ENCODE measurements around the gene TEAD3. TPM values are rescaled to one million over a fixed set of nuclear protein-coding genes. Genes with fewer than 3 reads are reported as not detected.
"Not testable (repeated sequence)": the region's sequence is repeated elsewhere in the genome, so short reads cannot be mapped to it uniquely, and the experiment has no call there.

The TEAD3 gene
- total and polyA plus RNA-seq, 7 donors = 12.1 to 44.3 (median 23.0) TPM

DNA sequence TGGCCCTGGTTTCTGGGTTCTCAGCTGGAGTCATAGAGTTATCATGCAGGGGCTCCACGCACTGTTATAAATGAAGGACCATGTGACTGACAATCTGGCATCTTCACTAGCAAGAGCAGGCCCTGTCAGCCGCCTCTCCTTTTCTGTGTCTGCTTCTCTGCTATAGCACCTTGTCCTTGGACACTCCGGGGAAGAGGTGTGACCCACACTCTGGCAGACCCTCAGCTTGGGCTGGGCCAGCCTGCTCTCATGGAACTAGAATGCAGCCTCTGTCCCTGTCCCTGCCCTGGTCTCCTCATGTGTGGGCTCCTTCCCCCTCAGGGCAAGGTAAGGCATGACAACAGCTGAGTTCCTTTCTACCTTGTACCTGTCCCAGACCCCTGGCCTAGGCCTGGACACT lies 55.7 kb downstream of the TEAD3 start:
- DNase-seq (no peak), ATAC-seq (no peak)
- H3K4me3 ChIP-seq = no peak overlapping the region
- WGBS, 3 donors = 74 to 86% (median 77%) methylated on average over 3 of the region's 3 CpGs
- H3K27me3 ChIP-seq (ENCODE audit: insufficient read depth in 3 of 3, low read length in 2 of 3) = no peaks in the 10 kb centered on the region
- no peaks in the 10 kb centered on the region for H3K36me3 ChIP-seq (ENCODE audit: insufficient read depth in 1 of 2, low read depth in 1 of 2)
- TF ChIP-seq CTCF (IDR thresholded peaks at IDR 0.05) = no peak
- intact Hi-C loops (cut with DNase I) = no loop called here
- H3K4me1 ChIP-seq = no peaks in the 10 kb centered on the region
- no peaks in the 10 kb centered on the region for H3K9me3 ChIP-seq
- H3K27ac ChIP-seq = no peak overlapping the region

DNA sequence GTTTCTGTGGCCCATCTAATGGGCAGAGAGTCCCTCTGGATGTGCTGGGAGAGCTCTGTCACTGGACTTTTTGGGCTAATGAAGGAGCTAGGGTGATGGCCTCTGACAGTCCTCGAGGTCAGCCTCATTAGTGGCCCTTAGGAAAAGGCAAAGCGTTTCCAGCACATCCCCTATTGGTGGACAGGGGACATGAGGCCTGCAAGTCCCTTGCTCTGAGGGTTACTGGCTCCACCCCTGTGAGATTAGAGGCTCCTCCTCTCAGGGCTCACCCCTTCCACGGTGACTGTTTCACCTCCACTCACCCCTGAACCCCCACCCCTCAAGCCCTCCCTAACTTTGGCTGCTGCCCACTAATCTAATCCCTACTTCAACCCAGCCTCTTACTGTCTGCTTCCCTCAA lies 57.6 kb downstream of the TEAD3 start:
- ATAC-seq (no peak), DNase-seq (no peak)
- H3K4me3 ChIP-seq = no peak overlapping the region
- H3K9me3 ChIP-seq = no peaks in the 10 kb centered on the region
- H3K4me1 ChIP-seq = peaks cover 11% of the 10 kb centered on the region
- no peaks in the 10 kb centered on the region for H3K36me3 ChIP-seq (ENCODE audit: insufficient read depth in 1 of 2, low read depth in 1 of 2)
- intact Hi-C loops (cut with DNase I) = no loop called here
- H3K27ac ChIP-seq = no peak overlapping the region
- H3K27me3 ChIP-seq (ENCODE audit: insufficient read depth in 3 of 3, low read length in 2 of 3) = no peaks in the 10 kb centered on the region
- no peak for TF ChIP-seq CTCF (IDR thresholded peaks at IDR 0.05)
- 31 to 47% (median 38%) methylated on average over 3 of the region's 3 CpGs for WGBS, 3 donors

DNA sequence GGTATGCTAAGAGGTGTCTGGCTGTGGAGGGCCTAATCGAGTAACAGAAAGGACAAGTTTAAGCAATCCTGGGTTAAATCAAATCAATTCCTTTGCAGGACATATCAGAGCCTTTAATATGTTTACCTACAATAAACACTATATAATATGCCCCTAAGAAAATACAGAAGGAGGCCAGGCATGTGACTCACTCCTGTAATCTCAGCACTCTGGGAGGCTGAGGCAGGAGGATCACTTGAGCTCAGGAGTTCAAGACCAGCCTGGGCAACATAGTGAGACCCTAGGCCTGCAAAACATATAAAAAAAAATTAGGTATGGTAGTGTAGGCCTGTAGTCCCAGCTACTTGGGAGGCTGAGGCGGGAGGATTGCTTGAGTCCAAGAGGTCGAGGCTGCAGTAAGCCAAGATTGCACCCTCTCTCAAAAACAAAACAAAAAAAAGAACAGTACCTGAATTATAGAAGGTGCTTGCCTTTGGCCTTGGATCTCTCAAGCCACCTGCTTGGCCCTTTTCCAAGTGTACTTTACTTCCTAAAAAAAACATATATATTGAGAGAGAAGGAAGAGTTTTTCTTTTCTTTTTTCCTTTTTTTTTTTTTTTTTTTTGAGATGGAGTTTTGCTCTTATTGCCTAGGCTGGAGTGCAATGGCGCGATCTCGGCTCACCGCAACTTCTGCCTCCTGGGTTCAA lies 58.4 kb downstream of the TEAD3 start:
- ATAC-seq; H3K27ac ChIP-seq; H3K4me3 ChIP-seq; H3K27me3 ChIP-seq (ENCODE audit: insufficient read depth in 3 of 3, low read length in 2 of 3); H3K9me3 ChIP-seq; H3K36me3 ChIP-seq (ENCODE audit: insufficient read depth in 1 of 2, low read depth in 1 of 2); DNase-seq; intact Hi-C loops (cut with DNase I): not testable (repeated sequence)
- 91 to 99% (median 93%) methylated on average over 3 to 7 of the region's 7 CpGs for WGBS, 3 donors
- H3K4me1 ChIP-seq = peaks cover 11% of the 10 kb centered on the region

DNA sequence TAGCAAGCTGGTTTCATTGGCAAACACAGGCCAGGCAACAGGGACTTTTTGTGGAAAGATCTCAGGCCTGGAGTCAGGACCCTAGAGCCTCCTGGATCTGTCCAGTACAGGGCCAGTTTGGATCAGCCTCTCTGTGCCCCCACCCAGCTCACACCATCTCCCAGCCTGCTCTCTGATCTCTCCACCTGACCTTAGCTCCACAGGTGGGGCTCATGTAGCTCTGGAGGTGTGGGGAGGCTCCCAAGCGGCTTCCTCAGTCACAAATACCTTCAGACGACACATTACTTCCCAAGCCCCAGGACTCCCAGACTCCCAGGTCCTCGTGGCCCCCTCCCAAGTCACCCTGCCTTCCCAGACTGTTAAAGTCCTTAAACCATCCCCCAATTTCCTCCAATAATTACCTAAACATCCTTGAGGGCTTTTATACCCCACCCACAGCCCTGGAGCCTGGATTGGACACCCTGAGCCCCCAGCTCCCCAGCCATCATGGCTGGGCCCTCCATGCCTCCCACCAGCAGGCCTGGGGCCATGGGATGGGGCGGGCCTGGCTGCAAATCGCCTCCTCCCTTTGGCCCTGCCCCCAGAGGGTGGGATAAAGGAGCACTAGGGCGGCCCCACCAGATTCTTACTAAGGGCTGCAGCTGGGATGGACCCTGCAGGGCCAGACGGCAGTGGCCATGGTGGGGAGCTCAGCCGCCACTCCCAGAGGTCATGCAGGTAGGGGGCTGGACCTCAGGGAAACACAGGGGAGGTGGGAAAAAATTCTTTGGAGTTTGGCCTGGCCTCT lies 60.6 kb downstream of the TEAD3 start:
- Histone ChIP-seq H3K9me3 (no peaks in the 10 kb centered on the region), H3K36me3 (ENCODE audit: insufficient read depth in 1 of 2, low read depth in 1 of 2) (no peaks in the 10 kb centered on the region), H3K27me3 (ENCODE audit: insufficient read depth in 3 of 3, low read length in 2 of 3) (no peaks in the 10 kb centered on the region), H3K27ac (no peak overlapping the region), H3K4me1 (peaks cover 11% of the 10 kb centered on the region), H3K4me3 (no peak overlapping the region)
- TF ChIP-seq CTCF (IDR thresholded peaks at IDR 0.05) = no peak
- DNase-seq = no peak
- intact Hi-C loops (cut with DNase I) = no loop called here
- no peak for ATAC-seq
- WGBS, 3 donors = 85% methylated on average over 8 of the region's 8 CpGs

DNA sequence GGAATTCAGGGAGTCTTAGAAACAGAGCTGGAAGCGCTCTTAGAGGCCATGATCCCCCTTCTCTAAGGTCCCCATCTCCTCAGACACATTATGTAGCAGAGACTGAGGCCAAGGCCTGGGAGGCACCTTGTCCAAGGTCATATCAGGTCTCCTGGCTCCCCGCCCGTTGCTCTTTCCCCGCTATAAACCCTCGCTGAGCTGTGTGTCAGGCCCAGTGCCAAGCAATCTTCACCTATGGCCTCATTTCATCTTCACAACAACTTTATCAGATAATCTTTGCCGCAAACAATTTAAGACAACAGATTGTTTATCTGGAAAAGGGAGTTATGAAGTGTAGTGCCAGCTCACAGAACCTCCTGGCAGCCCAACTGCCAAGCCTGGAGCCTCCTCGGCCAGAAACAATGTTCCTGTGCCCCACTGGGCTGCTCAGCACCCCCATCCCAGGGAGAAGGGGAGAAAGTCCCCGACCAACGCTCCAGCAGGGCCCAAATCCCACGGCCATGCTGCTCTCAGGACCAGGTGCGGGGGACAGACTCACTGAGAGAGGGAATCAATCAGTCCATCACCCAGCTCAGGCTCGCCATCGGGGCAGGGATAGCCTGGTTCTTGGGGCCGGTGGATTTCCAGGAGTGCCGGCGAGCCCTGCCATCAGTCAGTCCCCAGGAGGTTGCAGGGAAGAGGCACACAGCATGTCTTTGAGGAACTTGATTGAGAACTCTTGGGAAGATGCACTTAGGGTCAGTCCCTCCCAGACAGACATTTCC lies 61.6 kb downstream of the TEAD3 start:
- WGBS, 3 donors = 46 to 59% (median 51%) methylated on average over 16 of the region's 16 CpGs
- ATAC-seq = peak in 3 of 4 donors; percentile 35 to 77 (median 65)

DNA sequence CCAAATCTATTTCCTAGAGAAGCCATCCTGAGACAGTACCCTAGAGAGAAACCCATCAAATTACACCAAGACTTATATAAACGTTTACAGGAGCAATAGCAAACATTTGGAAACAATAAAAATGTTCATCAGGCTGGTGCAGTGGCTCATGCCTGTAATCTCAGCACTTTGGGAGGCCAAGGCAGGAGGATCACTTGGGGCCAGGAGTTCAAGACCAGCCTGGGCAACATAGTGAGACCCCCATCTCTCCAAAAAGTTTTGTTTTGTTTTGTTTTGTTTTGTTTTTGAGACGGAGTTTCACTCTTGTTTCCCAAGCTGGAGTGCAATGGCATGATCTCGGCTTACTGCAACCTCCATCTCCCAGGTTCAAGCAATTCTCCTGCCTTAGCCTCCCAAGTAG lies 64.2 kb downstream of the TEAD3 start:
- H3K4me3 ChIP-seq; H3K9me3 ChIP-seq; DNase-seq; H3K27me3 ChIP-seq (ENCODE audit: insufficient read depth in 3 of 3, low read length in 2 of 3); intact Hi-C loops (cut with DNase I); ATAC-seq; H3K36me3 ChIP-seq (ENCODE audit: insufficient read depth in 1 of 2, low read depth in 1 of 2); H3K27ac ChIP-seq: not testable (repeated sequence)
- WGBS, 3 donors = 65 to 71% (median 70%) methylated on average over 3 of the region's 3 CpGs
- H3K4me1 ChIP-seq = peaks cover 11% of the 10 kb centered on the region

More for the DNA sequence above, 61.6 kb downstream of the TEAD3 start:
- DNase-seq = no peak
- Histone ChIP-seq H3K27me3 (ENCODE audit: insufficient read depth in 3 of 3, low read length in 2 of 3) (no peaks in the 10 kb centered on the region), H3K4me1 (peaks cover 11% of the 10 kb centered on the region), H3K36me3 (ENCODE audit: insufficient read depth in 1 of 2, low read depth in 1 of 2) (no peaks in the 10 kb centered on the region), H3K27ac (no peak overlapping the region), H3K9me3 (no peaks in the 10 kb centered on the region), H3K4me3 (no peak overlapping the region)
- intact Hi-C loops (cut with DNase I) = no loop called here
- no peak for TF ChIP-seq CTCF (IDR thresholded peaks at IDR 0.05)

Measured in psoas muscle (tissue), 8 donors.